OCI-LY7 (cell line): ENCODE results near the gene KRTAP5-6. TPM values are rescaled to one million over a fixed set of nuclear protein-coding genes. Genes with fewer than 3 reads are reported as not detected.

Experiments
- BruUV-seq: library from RNA; stranded (reverse); fragments of 400-500 nt; replicated peaks from 2 replicates; lab custom pipeline; 2021; lab: Mats Ljungman, UMichigan
- CTCF ChIA-PET: fragments of 300-600 bp; sonication (Branson Sonifier 250); formaldehyde crosslinking; loops from one replicate; lab custom pipeline; 2022; ENCODE audit warnings: antibody characterized with exemption; ENCODE audit not compliant: unreplicated experiment; lab: Charles Lee
- POLR2A ChIA-PET: fragments of 300-600 bp; sonication (Branson Sonifier 250); formaldehyde crosslinking; loops from one replicate; lab custom pipeline; 2022; ENCODE audit warnings: antibody characterized with exemption; lab: Charles Lee
- DNase-seq: peaks from one replicate; pipeline ENCODE4 v3.0.0-alpha.2; 2015; ENCODE audit warnings: low spot score
- H2AFZ ChIP-seq: fragments of 200-600 bp; sonication (generic), shearing (Covaris generic); 2 replicates; pipeline ENCODE4 v1.6.1; 2014; ENCODE audit warnings: mild to moderate bottlenecking, antibody characterized with exemption, low read length, moderate library complexity
- H3K27ac ChIP-seq: fragments of 200-600 bp; sonication (generic); 2 replicates; pipeline ENCODE4 v1.5.1; 2014; ENCODE audit warnings: mixed run types, low read depth, mild to moderate bottlenecking, moderate library complexity, low read length, inconsistent platforms; ENCODE audit not compliant: poor library complexity, severe bottlenecking
- H3K36me3 ChIP-seq: fragments of 200-600 bp; sonication (generic); 2 replicates; pipeline ENCODE4 v1.6.1; 2014; ENCODE audit warnings: mild to moderate bottlenecking, antibody characterized with exemption, low read length, moderate library complexity, mixed read lengths; ENCODE audit not compliant: insufficient read depth
- H3K4me1 ChIP-seq: fragments of 200-600 bp; sonication (generic); 2 replicates; pipeline ENCODE4 v1.5.1; 2014; ENCODE audit warnings: mild to moderate bottlenecking, low read length; ENCODE audit not compliant: insufficient read depth, poor library complexity, severe bottlenecking
- H3K4me2 ChIP-seq: fragments of 200-600 bp; sonication (generic); 2 replicates; pipeline ENCODE4 v1.6.1; 2014; ENCODE audit warnings: mild to moderate bottlenecking, low read length
- H3K4me3 ChIP-seq: fragments of 200-600 bp; sonication (generic); 2 replicates; pipeline ENCODE4 v1.5.1; 2014; ENCODE audit warnings: mild to moderate bottlenecking, low read depth, low read length; ENCODE audit not compliant: poor library complexity, severe bottlenecking
- H3K79me2 ChIP-seq: fragments of 200-600 bp; sonication (generic); 2 replicates; pipeline ENCODE4 v1.6.1; 2016; ENCODE audit warnings: low read depth, mild to moderate bottlenecking, low read length, moderate library complexity, mixed read lengths; ENCODE audit not compliant: insufficient read depth
- H3K9me2 ChIP-seq: fragments of 200-600 bp; sonication (generic); 2 replicates; pipeline ENCODE4 v1.6.1; 2016; ENCODE audit warnings: mild to moderate bottlenecking, low read length, mixed read lengths; ENCODE audit not compliant: insufficient read depth
- H3K9me3 ChIP-seq: fragments of 200-600 bp; sonication (generic); 2 replicates; pipeline ENCODE4 v1.6.1; 2014; ENCODE audit warnings: mild to moderate bottlenecking, mixed run types, low read length, mixed read lengths
- H4K20me1 ChIP-seq: fragments of 200-600 bp; sonication (generic); 2 replicates; pipeline ENCODE4 v1.6.1; 2014; ENCODE audit warnings: mild to moderate bottlenecking, antibody characterized with exemption, low read length, moderate library complexity, mixed read lengths; ENCODE audit not compliant: insufficient read depth
- EZH2phosphoT487 ChIP-seq: fragments of 200-600 bp; sonication (generic); IDR thresholded peaks from 2 replicates; pipeline ENCODE4 v1.6.1; 2018; ENCODE audit warnings: low read depth, borderline replicate concordance, mild to moderate bottlenecking, mixed run types, antibody characterized with exemption, low read length, moderate library complexity, mixed read lengths
- intact Hi-C: fragments of 100-400 bp; cut with micrococcal nuclease; formaldehyde crosslinking; loops from one replicate; pipeline ENCODE4 v1.10.0; 2022; ENCODE audit not compliant: unreplicated experiment
- total RNA-seq, 2 experiments: library from RNA; depleted of rRNA in 1 of 2; stranded (reverse); fragments of >200 nt in 1 of 2; shearing (Covaris generic) in 1 of 2; gene quantifications; 2 replicates each; pipeline ENCODE4 v1.2.3, GENCODE V29; 2014 to 2022
- TF ChIP-seq, protein P1 (sequence below): fragments of 200-600 bp; sonication (generic); conservative IDR thresholded peaks from 2 replicates; pipeline ENCODE4 v1.5.1; 2014; ENCODE audit warnings: mild to moderate bottlenecking, antibody characterized with exemption, low read length, moderate library complexity, mixed read lengths

Gene KRTAP5-6
- total RNA-seq, 2 experiments from 2014 or later = not detected

DNA sequence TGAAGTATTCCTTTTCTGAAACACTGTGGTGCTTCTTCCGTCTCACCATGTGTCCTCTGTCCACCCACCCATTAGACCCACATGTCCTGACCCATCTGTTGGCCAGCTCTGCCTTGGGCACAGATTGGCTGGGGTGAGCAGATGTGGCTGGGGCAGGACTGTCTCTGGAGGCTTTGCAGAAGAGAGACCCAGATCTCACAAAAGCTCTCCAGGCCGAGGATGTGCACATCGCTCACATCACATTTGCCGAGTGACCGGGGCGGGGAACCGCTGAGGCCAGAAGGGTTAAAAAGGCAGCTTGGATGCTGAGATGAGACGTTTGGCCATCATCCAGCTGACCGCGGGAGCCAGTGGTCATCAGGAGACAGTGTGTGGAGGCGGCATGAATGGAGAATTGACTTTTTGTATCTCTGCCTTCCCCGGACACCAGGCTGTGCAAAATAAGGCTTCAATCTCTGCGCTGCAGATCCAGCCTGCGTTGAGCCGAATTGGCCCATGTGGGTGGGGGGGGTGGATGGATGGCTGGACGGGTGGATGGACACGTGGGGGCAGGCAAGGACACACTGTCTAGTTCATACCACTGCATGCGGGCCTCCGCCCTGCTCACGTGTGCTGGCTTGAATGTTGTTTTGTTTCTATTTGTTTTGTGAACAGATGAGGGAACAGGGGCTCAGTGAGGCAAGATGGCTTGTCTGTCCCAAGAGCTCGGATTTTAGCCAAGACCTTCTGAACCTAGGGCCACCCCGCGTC lies 47.3 kb downstream of the KRTAP5-6 start:
- no TSS peak for BruUV-seq
- Histone ChIP-seq H3K36me3 (no peaks in the 10 kb centered on the region), H2AFZ (no peak overlapping the region), H4K20me1 (no peaks in the 10 kb centered on the region), H3K9me3 (peaks cover 4% of the 10 kb centered on the region; the same call in 1 of the 2 replicates), H3K79me2 (no peaks in the 10 kb centered on the region), H3K27ac (no peak overlapping the region), H3K4me1 (no peaks in the 10 kb centered on the region), H3K4me3 (no peak overlapping the region), H3K4me2 (no peak overlapping the region), H3K9me2 (no peaks in the 10 kb centered on the region)
- CTCF ChIA-PET = no interaction called here
- POLR2A ChIA-PET = no interaction called here
- intact Hi-C loops = no loop called here
- no peak for DNase-seq
- TF ChIP-seq, protein P1, sequence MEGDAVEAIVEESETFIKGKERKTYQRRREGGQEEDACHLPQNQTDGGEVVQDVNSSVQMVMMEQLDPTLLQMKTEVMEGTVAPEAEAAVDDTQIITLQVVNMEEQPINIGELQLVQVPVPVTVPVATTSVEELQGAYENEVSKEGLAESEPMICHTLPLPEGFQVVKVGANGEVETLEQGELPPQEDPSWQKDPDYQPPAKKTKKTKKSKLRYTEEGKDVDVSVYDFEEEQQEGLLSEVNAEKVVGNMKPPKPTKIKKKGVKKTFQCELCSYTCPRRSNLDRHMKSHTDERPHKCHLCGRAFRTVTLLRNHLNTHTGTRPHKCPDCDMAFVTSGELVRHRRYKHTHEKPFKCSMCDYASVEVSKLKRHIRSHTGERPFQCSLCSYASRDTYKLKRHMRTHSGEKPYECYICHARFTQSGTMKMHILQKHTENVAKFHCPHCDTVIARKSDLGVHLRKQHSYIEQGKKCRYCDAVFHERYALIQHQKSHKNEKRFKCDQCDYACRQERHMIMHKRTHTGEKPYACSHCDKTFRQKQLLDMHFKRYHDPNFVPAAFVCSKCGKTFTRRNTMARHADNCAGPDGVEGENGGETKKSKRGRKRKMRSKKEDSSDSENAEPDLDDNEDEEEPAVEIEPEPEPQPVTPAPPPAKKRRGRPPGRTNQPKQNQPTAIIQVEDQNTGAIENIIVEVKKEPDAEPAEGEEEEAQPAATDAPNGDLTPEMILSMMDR = no peak
- TF ChIP-seq EZH2phosphoT487 = no peak

DNA sequence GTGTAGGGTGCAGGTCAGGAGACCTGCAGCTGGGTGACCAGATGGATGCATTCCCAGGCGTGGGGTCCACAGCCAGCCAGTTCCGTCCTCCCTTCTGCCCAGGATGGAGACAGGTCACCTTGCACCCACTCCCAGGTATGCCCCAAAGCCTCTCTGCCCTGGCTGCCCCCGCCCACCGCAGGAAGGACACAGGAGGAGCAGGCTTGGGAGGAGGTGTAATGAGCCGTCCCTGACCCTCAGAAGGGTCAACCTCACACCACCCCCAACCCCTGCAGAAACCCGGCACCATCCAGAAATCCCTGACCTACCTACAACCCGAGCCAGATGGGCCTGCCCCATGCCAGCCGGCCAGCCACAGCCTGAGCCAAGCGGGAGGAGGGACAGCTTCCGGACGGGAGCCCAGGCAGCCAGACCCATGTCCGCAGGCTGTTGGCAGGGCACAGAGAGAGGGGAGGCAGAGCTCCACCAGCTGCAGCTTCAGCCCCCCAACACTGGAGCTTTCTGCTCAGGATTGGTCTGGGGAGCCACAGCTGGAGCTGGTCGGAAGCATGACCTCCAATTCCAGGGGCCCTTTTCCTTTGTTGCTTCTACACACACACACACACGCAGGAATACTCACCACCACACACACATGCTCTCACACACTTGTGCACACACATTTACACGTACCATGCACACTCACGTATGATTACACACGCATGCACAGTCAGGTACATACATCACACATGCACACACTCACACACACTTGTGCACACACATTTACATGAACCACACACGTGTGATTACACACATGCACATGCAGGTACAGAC lies 48.1 kb downstream of the KRTAP5-6 start:
- Histone ChIP-seq H3K4me2 (no peak overlapping the region), H3K9me2 (no peaks in the 10 kb centered on the region), H2AFZ (no peak overlapping the region), H3K9me3 (peaks cover 4% of the 10 kb centered on the region; the same call in 1 of the 2 replicates), H3K4me3 (no peak overlapping the region), H3K79me2 (no peaks in the 10 kb centered on the region), H4K20me1 (no peaks in the 10 kb centered on the region), H3K27ac (no peak overlapping the region), H3K4me1 (no peaks in the 10 kb centered on the region), H3K36me3 (no peaks in the 10 kb centered on the region)
- no TSS peak for BruUV-seq
- intact Hi-C loops = no loop called here
- DNase-seq = no peak
- POLR2A ChIA-PET = no interaction called here
- CTCF ChIA-PET = no interaction called here
- no peak for TF ChIP-seq EZH2phosphoT487
- TF ChIP-seq, protein P1 = no peak
